Measurements from ENCODE around the gene UPF3A.

- TF ChIP-seq CTCF (conservative IDR thresholded peaks at IDR 0.05; ENCODE audit: low read length) (no peak), EZH2phosphoT487 (IDR thresholded peaks at IDR 0.05; ENCODE audit: borderline replicate concordance) (no peak)
Measured at GRCh38 chr13:114241918-114242317, 39.5 kb upstream of the UPF3A start.

Measured in Loucy (cell line).